ENCODE measurements around the gene SBF2. TPM values are rescaled to one million over a fixed set of nuclear protein-coding genes. Genes with fewer than 3 reads are reported as not detected.
A peak's percentile ranks its signal among the peaks of the same experiment; 100 is the strongest.

Gene SBF2
- total and polyA plus RNA-seq, 2 donors (not counting 1 experiment from before 2014, with no cell fraction given): 5.6 to 17.7 TPM

GRCh38 chr11:9787981-9788521, 506.0 kb downstream of the SBF2 start:
- Mint-ChIP-seq H3K4me1 (peaks cover 20% of the 10 kb centered on the region), H3K9me3 (ENCODE audit: insufficient read depth) (no peaks in the 10 kb centered on the region), H3K27me3 (no peaks in the 10 kb centered on the region), H3K27ac (no peak overlapping the region), H3K4me3 (peak overlapping the region; percentile 16)
- CTCF ChIA-PET: interaction anchor here (0.6 to 2.3 kb wide), 2 partner anchors 22 to 290 kb away, joined by 3 to 7 read pairs; no protein-coding TSS in a partner anchor
- no peaks in the 10 kb centered on the region for H3K27me3 ChIP-seq (replicated peaks in 1 of 4; ENCODE audit: control extremely low read depth in 1 of 4, control insufficient read depth in 3 of 4, insufficient read depth in 4 of 4, low read length in 3 of 4)
- intact Hi-C loops (cut with micrococcal nuclease): no loop called here
- peaks cover 14 to 21% of the 10 kb centered on the region in 2 donors for H3K4me1 ChIP-seq (ENCODE audit: control insufficient read depth in 2 of 2, insufficient read depth in 2 of 2, low read length in 2 of 2)
- peaks cover 0 to 3% of the 10 kb centered on the region in 2 experiments for H3K36me3 ChIP-seq (replicated peaks in 1 of 2; ENCODE audit: control extremely low read depth in 1 of 2, control insufficient read depth in 1 of 2, extremely low read depth in 1 of 2, insufficient read depth in 2 of 2, low read length in 1 of 2)
- H3K9me3 ChIP-seq (ENCODE audit: control extremely low read depth in 1 of 3, control insufficient read depth in 2 of 3, insufficient read depth in 1 of 3, low read length in 2 of 3): no peaks in the 10 kb centered on the region
- no peaks in the 10 kb centered on the region for H4K20me1 ChIP-seq (ENCODE audit: control insufficient read depth, insufficient read depth, low read length, poor library complexity, severe bottlenecking)
- peak overlapping the region; percentile 6 for H3K9ac ChIP-seq (ENCODE audit: low read length)
- H2AFZ ChIP-seq (ENCODE audit: insufficient read depth, low read depth, low read length, poor library complexity, severe bottlenecking): no peak overlapping the region
- ATAC-seq (ENCODE audit: low read depth): no peak
- peak overlapping the region; percentile 3 for H3K4me2 ChIP-seq (replicated peaks; ENCODE audit: low read depth, low read length, poor library complexity, severe bottlenecking)
- POLR2A ChIA-PET: interaction anchor here (0.6 kb wide), 1 partner anchor 127 kb away, joined by 6 read pairs; no protein-coding TSS in a partner anchor
- peak overlapping the region in 1 of 2 donors; percentile 1 for H3K27ac ChIP-seq (ENCODE audit: low read length in 2 of 2)
- no peak for DNase-seq
- no peak overlapping the region for H3K4me3 ChIP-seq (ENCODE audit: control extremely low read depth in 1 of 5, extremely low read depth in 1 of 5, insufficient read depth in 1 of 5, low read depth in 2 of 5, low read length in 4 of 5)
- no peaks in the 10 kb centered on the region for H3K79me2 ChIP-seq (ENCODE audit: control insufficient read depth, insufficient read depth, low read length)
- TF ChIP-seq CTCF (IDR thresholded peaks at IDR 0.05): no peak
- TF ChIP-seq EZH2 (IDR thresholded peaks at IDR 0.05; ENCODE audit: borderline replicate concordance, insufficient read depth, low read depth, low read length, poor library complexity, severe bottlenecking): no peak
- 39% methylated on average over 2 of the region's 3 CpGs for WGBS (ENCODE audit: insufficient coverage)

- Histone ChIP-seq H3K4me3 (ENCODE audit: control extremely low read depth in 1 of 5, extremely low read depth in 1 of 5, insufficient read depth in 1 of 5, low read depth in 2 of 5, low read length in 4 of 5) (no peak overlapping the region), H3K27ac (ENCODE audit: low read length in 2 of 2) (peak overlapping the region in 1 of 2 donors; percentile 32), H3K36me3 (replicated peaks in 1 of 2; ENCODE audit: control extremely low read depth in 1 of 2, control insufficient read depth in 1 of 2, extremely low read depth in 1 of 2, insufficient read depth in 2 of 2, low read length in 1 of 2) (peaks cover 0 to 3% of the 10 kb centered on the region in 2 experiments), H4K20me1 (ENCODE audit: control insufficient read depth, insufficient read depth, low read length, poor library complexity, severe bottlenecking) (no peaks in the 10 kb centered on the region), H3K4me2 (replicated peaks; ENCODE audit: low read depth, low read length, poor library complexity, severe bottlenecking) (no peak overlapping the region), H3K27me3 (replicated peaks in 1 of 4; ENCODE audit: control extremely low read depth in 1 of 4, control insufficient read depth in 3 of 4, insufficient read depth in 4 of 4, low read length in 3 of 4) (no peaks in the 10 kb centered on the region), H2AFZ (ENCODE audit: insufficient read depth, low read depth, low read length, poor library complexity, severe bottlenecking) (no peak overlapping the region), H3K4me1 (ENCODE audit: control insufficient read depth in 2 of 2, insufficient read depth in 2 of 2, low read length in 2 of 2) (peaks cover 14 to 21% of the 10 kb centered on the region in 2 donors), H3K9me3 (ENCODE audit: control extremely low read depth in 1 of 3, control insufficient read depth in 2 of 3, insufficient read depth in 1 of 3, low read length in 2 of 3) (no peaks in the 10 kb centered on the region), H3K79me2 (ENCODE audit: control insufficient read depth, insufficient read depth, low read length) (no peaks in the 10 kb centered on the region), H3K9ac (ENCODE audit: low read length) (no peak overlapping the region)
- Mint-ChIP-seq H3K27ac (peak overlapping the region; percentile 75), H3K27me3 (no peaks in the 10 kb centered on the region), H3K9me3 (ENCODE audit: insufficient read depth) (no peaks in the 10 kb centered on the region), H3K4me3 (no peak overlapping the region), H3K4me1 (peaks cover 20% of the 10 kb centered on the region)
- ChIA-PET CTCF (interaction anchor here (2.3 kb wide), 1 partner anchor 22 kb away, joined by 7 read pairs; no protein-coding TSS in a partner anchor), POLR2A (no interaction called here)
- no peak for DNase-seq
- TF ChIP-seq CTCF (IDR thresholded peaks at IDR 0.05) (no peak), EZH2 (IDR thresholded peaks at IDR 0.05; ENCODE audit: borderline replicate concordance, insufficient read depth, low read depth, low read length, poor library complexity, severe bottlenecking) (no peak)
- whole genome bisulfite sequencing (ENCODE audit: insufficient coverage): 61% methylated on average over 5 of the region's 5 CpGs
- intact Hi-C loops (cut with micrococcal nuclease): no loop called here
- ATAC-seq (ENCODE audit: low read depth): no peak
Measured at GRCh38 chr11:9787260-9787659, 506.8 kb downstream of the SBF2 start.

All from B cell (primary cell).